Thoracic aorta (tissue), 2 donors: Measurements from ENCODE around the gene AHDC1. TPM values are rescaled to one million over a fixed set of nuclear protein-coding genes. Genes with fewer than 3 reads are reported as not detected.
"Not testable (repeated sequence)": the region's sequence is repeated elsewhere in the genome, so short reads cannot be mapped to it uniquely, and the experiment has no call there.

Source experiments
- ATAC-seq: fragments of 150-250 bp; one replicate; pipeline ENCODE4 v1.8.0; 2017; ENCODE audit warnings: low read depth; ENCODE audit not compliant: insufficient number of reproducible peaks, low FRiP score
- DNase-seq: peaks from one replicate; pipeline ENCODE4 v3.0.0-alpha.2; 2020; ENCODE audit warnings: low spot score
- H3K27ac ChIP-seq, 2 donors: fragments of 200-600 bp; sonication (generic); 1 replicate in 1 of 2; 2 replicates in 1 of 2; pipeline ENCODE4 v1.5.1; 2016; ENCODE audit warnings: mild to moderate bottlenecking in 2 of 2, moderate library complexity in 2 of 2
- H3K27me3 ChIP-seq: fragments of 200-600 bp; sonication (generic); replicated peaks from 2 replicates; pipeline ENCODE4 v1.6.0; 2016; ENCODE audit warnings: mild to moderate bottlenecking; ENCODE audit not compliant: insufficient read depth
- H3K36me3 ChIP-seq: fragments of 200-600 bp; sonication (generic); one replicate; pipeline ENCODE4 v1.5.1; 2016
- H3K4me1 ChIP-seq, 2 donors: fragments of 200-600 bp; sonication (generic); 1 replicate in 1 of 2; 2 replicates in 1 of 2; pipeline versions ENCODE4 v1.5.1 to v1.6.0; 2016; ENCODE audit warnings: low read depth in 2 of 2, mild to moderate bottlenecking in 1 of 2; ENCODE audit not compliant: control insufficient read depth in 1 of 2
- H3K4me3 ChIP-seq: fragments of 200-600 bp; sonication (generic); 2 replicates; pipeline ENCODE4 v1.5.1; 2016; ENCODE audit warnings: mild to moderate bottlenecking
- H3K9me3 ChIP-seq: fragments of 200-600 bp; sonication (generic); 2 replicates; pipeline ENCODE4 v1.5.1; 2016
- CTCF ChIP-seq: fragments of 200-600 bp; sonication (generic); IDR thresholded peaks from one replicate; pipeline ENCODE4 v1.5.1; 2019; ENCODE audit warnings: antibody characterized with exemption
- total RNA-seq, 2 donors: library from RNA; depleted of rRNA; stranded (reverse); fragments of >200 nt; gene quantifications; one replicate each; pipeline versions ENCODE4 v1.1.0 to v1.2.3, GENCODE V29; 2016

AHDC1 gene
- total RNA-seq, 2 donors from 2014 or later: 38.3 to 55.4 TPM

- Histone ChIP-seq H3K27ac (no peak overlapping the region), H3K9me3 (no peaks in the 10 kb centered on the region), H3K36me3 (no peaks in the 10 kb centered on the region), H3K4me3 (no peak overlapping the region), H3K27me3 (no peaks in the 10 kb centered on the region), H3K4me1 (no peaks in the 10 kb centered on the region)
- no peak for TF ChIP-seq CTCF
- DNase-seq (no peak), ATAC-seq (no peak)
Measured at GRCh38 chr1:27621051-27621920, 17.3 kb upstream of the AHDC1 start.

- not testable (repeated sequence) for H3K36me3 ChIP-seq, H3K4me3 ChIP-seq, DNase-seq, H3K4me1 ChIP-seq, H3K27ac ChIP-seq, H3K27me3 ChIP-seq, ATAC-seq, H3K9me3 ChIP-seq
Measured at GRCh38 chr1:27619782-27620438, 16.0 kb upstream of the AHDC1 start.

- Histone ChIP-seq H3K9me3 (no peaks in the 10 kb centered on the region), H3K4me1 (no peaks in the 10 kb centered on the region), H3K36me3 (no peaks in the 10 kb centered on the region), H3K27ac (no peak overlapping the region), H3K4me3 (no peak overlapping the region), H3K27me3 (no peaks in the 10 kb centered on the region)
- TF ChIP-seq CTCF: no peak
- DNase-seq (no peak), ATAC-seq (no peak)
Measured at GRCh38 chr1:27618341-27619082, 14.6 kb upstream of the AHDC1 start.

- ATAC-seq: no peak
- Histone ChIP-seq H3K36me3 (no peaks in the 10 kb centered on the region), H3K27me3 (no peaks in the 10 kb centered on the region), H3K9me3 (no peaks in the 10 kb centered on the region), H3K4me3 (no peak overlapping the region), H3K4me1 (no peaks in the 10 kb centered on the region), H3K27ac (no peak overlapping the region)
- no peak for TF ChIP-seq CTCF
- no peak for DNase-seq
Measured at GRCh38 chr1:27617420-27617819, 13.5 kb upstream of the AHDC1 start.

- TF ChIP-seq CTCF: no peak
- Histone ChIP-seq H3K27ac (no peak overlapping the region), H3K36me3 (no peaks in the 10 kb centered on the region), H3K9me3 (no peaks in the 10 kb centered on the region), H3K4me1 (no peaks in the 10 kb centered on the region), H3K4me3 (no peak overlapping the region), H3K27me3 (no peaks in the 10 kb centered on the region)
- DNase-seq: no peak
- ATAC-seq: no peak
Measured at GRCh38 chr1:27616441-27616840, 12.5 kb upstream of the AHDC1 start.
